ENCODE data around the gene GPR148. TPM values are rescaled to one million over a fixed set of nuclear protein-coding genes. Genes with fewer than 3 reads are reported as not detected.

GPR148 gene
- total RNA-seq, 1 experiment from 2014 or later = not detected

DNA sequence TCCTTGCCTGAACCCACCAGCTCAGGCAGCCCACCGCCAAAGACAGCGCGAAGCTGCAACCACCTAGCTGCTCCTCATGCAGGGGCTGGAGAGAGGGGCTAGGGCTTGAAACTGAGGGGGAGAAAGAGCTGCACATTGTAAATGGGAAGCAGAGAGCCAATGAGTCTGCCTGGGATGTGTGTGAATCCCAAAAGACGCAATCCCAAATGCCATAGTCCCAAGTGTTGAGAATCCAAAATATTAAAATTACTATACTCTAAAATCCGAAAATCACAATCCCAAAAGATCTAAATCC, 35.9 kb downstream of the GPR148 start:
- Histone ChIP-seq H3K27me3 (ENCODE audit: insufficient read depth, low read length) (no peaks in the 10 kb centered on the region; the same call in 1 of the 2 replicates), H3K4me2 (ENCODE audit: low read length) (no peak overlapping the region), H3K36me3 (ENCODE audit: control insufficient read depth in 1 of 2, insufficient read depth in 2 of 2, low read length in 2 of 2) (no peaks in the 10 kb centered on the region), H3K9me2 (ENCODE audit: insufficient read depth) (no peaks in the 10 kb centered on the region), H2AFZ (ENCODE audit: low read depth, low read length, poor library complexity, severe bottlenecking) (no peak overlapping the region), H3K79me2 (ENCODE audit: insufficient read depth, low read length) (no peaks in the 10 kb centered on the region), H3K9ac (ENCODE audit: low read length) (no peak overlapping the region), H3K9me3 (ENCODE audit: control insufficient read depth in 1 of 2, insufficient read depth in 1 of 2, low read depth in 1 of 2, low read length in 2 of 2) (no peaks in the 10 kb centered on the region), H3K4me3 (replicated peaks in 1 of 2; ENCODE audit: low read depth in 1 of 2, low read length in 2 of 2) (no peak overlapping the region), H3K27ac (ENCODE audit: low read depth, low read length) (no peak overlapping the region), H4K20me1 (ENCODE audit: insufficient read depth) (no peaks in the 10 kb centered on the region), H3K4me1 (ENCODE audit: control insufficient read depth in 1 of 2, insufficient read depth in 2 of 2, low read length in 2 of 2) (peaks cover 0 to 4% of the 10 kb centered on the region in 2 experiments; a peak in 1 of 4 replicates)
- DNase-seq (ENCODE audit: low read depth, low spot score) (no peak), ATAC-seq (no peak)
- RAD21 ChIA-PET (ENCODE audit: low non-redundant PET in 1 of 2, low total read pairs in 2 of 2, uncharacterized antibody in 2 of 2, unreplicated experiment in 2 of 2) = no interaction called here
- TF ChIP-seq FOSL1 (IDR thresholded peaks at IDR 0.05; ENCODE audit: low read depth) (no peak), ELF1 (IDR thresholded peaks at IDR 0.05; ENCODE audit: borderline replicate concordance, low read depth) (no peak), POLR2A (IDR thresholded peaks at IDR 0.05; ENCODE audit: borderline replicate concordance, extremely low read depth, insufficient read depth, insufficient read length) (no peak), SIN3A (IDR thresholded peaks at IDR 0.05; ENCODE audit: low read depth) (no peak)
- TF ChIP-seq, protein P1, sequence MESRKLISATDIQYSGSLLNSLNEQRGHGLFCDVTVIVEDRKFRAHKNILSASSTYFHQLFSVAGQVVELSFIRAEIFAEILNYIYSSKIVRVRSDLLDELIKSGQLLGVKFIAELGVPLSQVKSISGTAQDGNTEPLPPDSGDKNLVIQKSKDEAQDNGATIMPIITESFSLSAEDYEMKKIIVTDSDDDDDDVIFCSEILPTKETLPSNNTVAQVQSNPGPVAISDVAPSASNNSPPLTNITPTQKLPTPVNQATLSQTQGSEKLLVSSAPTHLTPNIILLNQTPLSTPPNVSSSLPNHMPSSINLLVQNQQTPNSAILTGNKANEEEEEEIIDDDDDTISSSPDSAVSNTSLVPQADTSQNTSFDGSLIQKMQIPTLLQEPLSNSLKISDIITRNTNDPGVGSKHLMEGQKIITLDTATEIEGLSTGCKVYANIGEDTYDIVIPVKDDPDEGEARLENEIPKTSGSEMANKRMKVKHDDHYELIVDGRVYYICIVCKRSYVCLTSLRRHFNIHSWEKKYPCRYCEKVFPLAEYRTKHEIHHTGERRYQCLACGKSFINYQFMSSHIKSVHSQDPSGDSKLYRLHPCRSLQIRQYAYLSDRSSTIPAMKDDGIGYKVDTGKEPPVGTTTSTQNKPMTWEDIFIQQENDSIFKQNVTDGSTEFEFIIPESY (IDR thresholded peaks at IDR 0.05; ENCODE audit: extremely low read depth, insufficient replicate concordance, low read length) = no peak
- CTCF ChIA-PET = no interaction called here
- intact Hi-C loops (cut with micrococcal nuclease) = no loop called here
- BruUV-seq (replicated peaks) = no TSS peak
- POLR2A ChIA-PET = no interaction called here

DNA sequence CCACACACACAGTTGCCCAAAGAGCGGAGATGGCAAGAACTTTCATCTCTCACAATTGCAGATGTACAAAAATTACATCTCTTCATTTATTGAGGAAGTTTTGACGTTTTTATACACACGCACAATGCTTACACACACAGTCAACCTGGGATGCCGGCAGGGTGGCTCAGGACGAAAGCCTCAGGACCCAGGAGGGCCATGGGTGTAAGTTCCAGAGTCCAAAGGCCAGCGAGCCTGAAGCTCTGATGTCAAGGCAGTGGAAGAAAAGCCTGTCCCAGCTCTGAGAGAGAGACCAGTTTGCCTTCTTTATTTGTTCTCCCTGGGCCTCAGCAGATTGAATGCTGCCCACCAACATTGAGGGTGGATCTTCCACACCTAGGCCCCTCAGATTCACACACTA, 36.6 kb downstream of the GPR148 start:
- H3K36me3 ChIP-seq (ENCODE audit: control insufficient read depth in 1 of 2, insufficient read depth in 2 of 2, low read length in 2 of 2) = no peaks in the 10 kb centered on the region
- ChIA-PET CTCF (no interaction called here), RAD21 (ENCODE audit: low non-redundant PET in 1 of 2, low total read pairs in 2 of 2, uncharacterized antibody in 2 of 2, unreplicated experiment in 2 of 2) (no interaction called here), POLR2A (no interaction called here)
- no peaks in the 10 kb centered on the region for H3K9me3 ChIP-seq (ENCODE audit: control insufficient read depth in 1 of 2, insufficient read depth in 1 of 2, low read depth in 1 of 2, low read length in 2 of 2)
- ATAC-seq (no peak), DNase-seq (ENCODE audit: low read depth, low spot score) (no peak)
- peaks cover 0 to 4% of the 10 kb centered on the region in 2 experiments; a peak in 1 of 4 replicates for H3K4me1 ChIP-seq (ENCODE audit: control insufficient read depth in 1 of 2, insufficient read depth in 2 of 2, low read length in 2 of 2)
- H3K9ac ChIP-seq (ENCODE audit: low read length) = no peak overlapping the region
- no peak overlapping the region for H3K4me2 ChIP-seq (ENCODE audit: low read length)
- no peaks in the 10 kb centered on the region for H3K79me2 ChIP-seq (ENCODE audit: insufficient read depth, low read length)
- BruUV-seq (replicated peaks) = no TSS peak
- no peaks in the 10 kb centered on the region for H4K20me1 ChIP-seq (ENCODE audit: insufficient read depth)
- no peaks in the 10 kb centered on the region for H3K27me3 ChIP-seq (ENCODE audit: insufficient read depth, low read length)
- no peak overlapping the region for H3K4me3 ChIP-seq (replicated peaks in 1 of 2; ENCODE audit: low read depth in 1 of 2, low read length in 2 of 2)
- intact Hi-C loops (cut with micrococcal nuclease) = no loop called here
- no peaks in the 10 kb centered on the region for H3K9me2 ChIP-seq (ENCODE audit: insufficient read depth)
- no peak for TF ChIP-seq YY1 (IDR thresholded peaks at IDR 0.05; ENCODE audit: extremely low read depth, insufficient replicate concordance, low read depth, low read length)
- TF ChIP-seq, protein P1 (IDR thresholded peaks at IDR 0.05; ENCODE audit: extremely low read depth, insufficient replicate concordance, low read length) = no peak
- TF ChIP-seq, protein P2, sequence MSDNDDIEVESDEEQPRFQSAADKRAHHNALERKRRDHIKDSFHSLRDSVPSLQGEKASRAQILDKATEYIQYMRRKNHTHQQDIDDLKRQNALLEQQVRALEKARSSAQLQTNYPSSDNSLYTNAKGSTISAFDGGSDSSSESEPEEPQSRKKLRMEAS (IDR thresholded peaks at IDR 0.05) = no peak
- no peak for TF ChIP-seq CEBPB (IDR thresholded peaks at IDR 0.05; ENCODE audit: low read depth)
- TF ChIP-seq, protein P3, sequence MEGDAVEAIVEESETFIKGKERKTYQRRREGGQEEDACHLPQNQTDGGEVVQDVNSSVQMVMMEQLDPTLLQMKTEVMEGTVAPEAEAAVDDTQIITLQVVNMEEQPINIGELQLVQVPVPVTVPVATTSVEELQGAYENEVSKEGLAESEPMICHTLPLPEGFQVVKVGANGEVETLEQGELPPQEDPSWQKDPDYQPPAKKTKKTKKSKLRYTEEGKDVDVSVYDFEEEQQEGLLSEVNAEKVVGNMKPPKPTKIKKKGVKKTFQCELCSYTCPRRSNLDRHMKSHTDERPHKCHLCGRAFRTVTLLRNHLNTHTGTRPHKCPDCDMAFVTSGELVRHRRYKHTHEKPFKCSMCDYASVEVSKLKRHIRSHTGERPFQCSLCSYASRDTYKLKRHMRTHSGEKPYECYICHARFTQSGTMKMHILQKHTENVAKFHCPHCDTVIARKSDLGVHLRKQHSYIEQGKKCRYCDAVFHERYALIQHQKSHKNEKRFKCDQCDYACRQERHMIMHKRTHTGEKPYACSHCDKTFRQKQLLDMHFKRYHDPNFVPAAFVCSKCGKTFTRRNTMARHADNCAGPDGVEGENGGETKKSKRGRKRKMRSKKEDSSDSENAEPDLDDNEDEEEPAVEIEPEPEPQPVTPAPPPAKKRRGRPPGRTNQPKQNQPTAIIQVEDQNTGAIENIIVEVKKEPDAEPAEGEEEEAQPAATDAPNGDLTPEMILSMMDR (IDR thresholded peaks at IDR 0.05 in 2 of 3, conservative IDR thresholded peaks at IDR 0.05 in 1 of 3; ENCODE audit: borderline replicate concordance in 1 of 3, insufficient read depth in 1 of 3, low read depth in 2 of 3, low read length in 2 of 3) = no peak
- TF ChIP-seq POLR2A (IDR thresholded peaks at IDR 0.05; ENCODE audit: borderline replicate concordance, extremely low read depth, insufficient read depth, insufficient read length) = no peak
- no peak for TF ChIP-seq FOSL1 (IDR thresholded peaks at IDR 0.05; ENCODE audit: low read depth)
- TF ChIP-seq SP1 (IDR thresholded peaks at IDR 0.05; ENCODE audit: low read depth) = no peak
- TF ChIP-seq POLR2AphosphoS5 (IDR thresholded peaks at IDR 0.05; ENCODE audit: low read depth, low read length) = no peak
- no peak overlapping the region for H2AFZ ChIP-seq (ENCODE audit: low read depth, low read length, poor library complexity, severe bottlenecking)
- H3K27ac ChIP-seq (ENCODE audit: low read depth, low read length) = no peak overlapping the region

Measured in HCT116 (cell line).